ENCODE measurements around the gene NSD1. TPM values are rescaled to one million over a fixed set of nuclear protein-coding genes. Genes with fewer than 3 reads are reported as not detected.

The NSD1 gene
- total RNA-seq, 2 experiments from 2014 or later: 83.2 to 92.9 TPM

DNA sequence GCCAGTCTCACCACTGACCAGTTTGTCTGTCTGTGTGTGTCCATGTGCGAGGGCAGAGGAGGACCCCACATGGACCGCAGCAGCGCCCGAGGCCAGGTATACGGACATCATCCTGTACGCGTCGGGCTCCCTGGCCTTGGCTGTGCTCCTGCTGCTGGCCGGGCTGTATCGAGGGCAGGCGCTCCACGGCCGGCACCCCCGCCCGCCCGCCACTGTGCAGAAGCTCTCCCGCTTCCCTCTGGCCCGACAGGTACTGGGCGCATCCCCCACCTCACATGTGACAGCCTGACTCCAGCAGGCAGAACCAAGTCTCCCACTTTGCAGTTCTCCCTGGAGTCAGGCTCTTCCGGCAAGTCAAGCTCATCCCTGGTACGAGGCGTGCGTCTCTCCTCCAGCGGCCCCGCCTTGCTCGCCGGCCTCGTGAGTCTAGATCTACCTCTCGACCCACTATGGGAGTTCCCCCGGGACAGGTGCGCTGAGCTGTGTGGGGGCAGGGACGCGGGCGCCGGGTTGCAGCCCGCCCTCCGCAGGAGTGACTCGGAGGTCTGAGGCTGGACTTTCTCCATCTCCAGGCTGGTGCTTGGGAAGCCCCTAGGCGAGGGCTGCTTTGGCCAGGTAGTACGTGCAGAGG, 40.4 kb upstream of the NSD1 start:
- no peaks in the 10 kb centered on the region for H3K36me3 Mint-ChIP-seq (ENCODE audit: low read depth)
- DNase-seq: no peak
- H3K27ac Mint-ChIP-seq: no peak overlapping the region
- no peak overlapping the region for H3K4me3 Mint-ChIP-seq
- ChIA-PET CTCF (interaction anchor here (1.5 kb wide), 1 partner anchor 20 kb away, joined by 3 read pairs; no protein-coding TSS in a partner anchor), POLR2A (no interaction called here)
- H3K27me3 Mint-ChIP-seq: peaks cover 10% of the 10 kb centered on the region
- H3K9me3 Mint-ChIP-seq: no peaks in the 10 kb centered on the region
- no peaks in the 10 kb centered on the region for H3K4me1 Mint-ChIP-seq

DNA sequence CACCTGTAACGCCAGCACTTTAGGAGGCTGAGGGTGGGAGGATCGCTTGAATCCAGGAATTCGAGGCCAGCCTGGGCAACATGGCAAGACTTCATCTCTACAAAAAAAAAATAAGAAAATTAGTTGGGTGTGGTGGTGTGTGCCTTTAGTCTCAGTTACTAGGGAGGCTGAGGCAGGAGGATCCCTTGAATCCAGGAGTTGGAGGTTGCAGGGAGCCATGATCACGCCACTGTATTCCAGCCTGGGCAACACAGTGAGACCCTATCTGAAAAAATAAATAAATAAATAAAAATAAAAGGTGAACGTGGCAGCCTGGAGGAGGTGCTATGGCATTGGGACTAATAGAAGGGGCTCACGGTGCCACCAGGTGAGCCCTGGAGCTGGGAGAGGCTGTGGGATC, 39.8 kb upstream of the NSD1 start:
- Mint-ChIP-seq H3K4me1 (no peaks in the 10 kb centered on the region), H3K4me3 (no peak overlapping the region), H3K9me3 (no peaks in the 10 kb centered on the region), H3K27ac (no peak overlapping the region), H3K36me3 (ENCODE audit: low read depth) (no peaks in the 10 kb centered on the region), H3K27me3 (peaks cover 4% of the 10 kb centered on the region)
- CTCF ChIA-PET: interaction anchor here (1.5 kb wide), 1 partner anchor 20 kb away, joined by 3 read pairs; no protein-coding TSS in a partner anchor
- DNase-seq: no peak
- POLR2A ChIA-PET: no interaction called here

DNA sequence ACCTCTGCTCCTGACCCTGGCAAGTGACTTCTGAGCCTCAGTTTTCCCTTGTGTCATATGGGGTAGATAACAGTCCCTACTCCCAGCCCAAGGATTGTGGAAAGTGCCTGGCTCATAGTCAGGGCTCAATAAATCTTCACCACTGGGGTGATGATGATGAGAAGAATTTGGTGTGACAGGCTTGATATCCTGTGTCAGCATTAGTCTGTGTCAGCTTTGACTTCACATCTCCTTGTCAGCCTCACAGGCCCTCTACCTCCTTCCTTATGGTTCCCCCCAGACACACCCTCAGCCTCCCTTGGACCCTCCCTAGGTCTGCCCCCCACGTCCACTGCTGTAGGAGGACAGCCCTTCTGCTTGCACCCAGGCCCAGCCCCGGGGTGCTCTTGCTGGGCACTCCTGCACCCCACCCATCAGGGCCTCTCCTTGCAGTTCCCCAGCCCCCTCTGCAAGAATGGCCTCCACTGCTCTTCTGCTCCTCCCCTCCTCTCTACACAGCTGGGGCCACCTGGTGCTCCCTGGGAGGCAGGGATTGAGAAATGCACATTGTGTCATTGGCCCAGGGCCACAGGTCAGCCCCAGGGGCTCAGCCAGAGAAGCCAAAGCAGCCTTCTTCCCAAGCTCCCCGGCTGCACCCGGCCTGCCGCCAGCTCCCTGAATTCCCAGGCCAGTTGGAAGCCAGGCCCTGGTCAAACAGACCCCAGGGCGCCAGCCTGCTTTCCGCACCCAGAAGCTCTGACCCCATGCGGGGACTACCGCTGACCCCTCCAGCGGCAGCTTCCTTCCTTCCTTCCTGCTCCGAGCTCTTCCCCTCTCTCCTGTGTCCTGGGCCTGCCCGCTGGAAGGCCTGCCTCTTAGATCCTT, 39.1 kb upstream of the NSD1 start:
- Mint-ChIP-seq H3K4me1 (no peaks in the 10 kb centered on the region), H3K9me3 (no peaks in the 10 kb centered on the region), H3K27ac (no peak overlapping the region), H3K27me3 (no peaks in the 10 kb centered on the region), H3K4me3 (no peak overlapping the region), H3K36me3 (ENCODE audit: low read depth) (no peaks in the 10 kb centered on the region)
- POLR2A ChIA-PET: no interaction called here
- DNase-seq: no peak
- CTCF ChIA-PET: interaction anchor here (0.6 to 1.5 kb wide), 2 partner anchors 19 to 48 kb away, joined by 3 read pairs; no protein-coding TSS in a partner anchor

DNA sequence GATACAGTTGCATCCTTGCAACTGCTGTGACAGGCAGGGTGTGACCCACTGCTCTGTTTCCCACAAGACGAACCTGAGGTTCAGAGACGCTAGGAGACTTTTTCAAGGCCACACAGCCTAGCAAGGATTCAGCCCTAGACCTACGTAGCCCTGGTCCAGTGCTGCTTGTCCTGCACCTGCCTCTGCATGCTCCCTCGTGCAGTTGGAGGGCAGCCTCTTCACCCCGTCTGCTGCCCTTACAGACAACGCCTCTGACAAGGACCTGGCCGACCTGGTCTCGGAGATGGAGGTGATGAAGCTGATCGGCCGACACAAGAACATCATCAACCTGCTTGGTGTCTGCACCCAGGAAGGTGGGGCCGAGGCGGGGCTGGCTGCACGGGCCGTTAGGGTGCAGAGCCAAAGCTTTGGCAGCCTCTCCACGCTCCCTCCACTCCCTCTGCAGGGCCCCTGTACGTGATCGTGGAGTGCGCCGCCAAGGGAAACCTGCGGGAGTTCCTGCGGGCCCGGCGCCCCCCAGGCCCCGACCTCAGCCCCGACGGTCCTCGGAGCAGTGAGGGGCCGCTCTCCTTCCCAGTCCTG, 38.4 kb upstream of the NSD1 start:
- no peak overlapping the region for H3K27ac Mint-ChIP-seq
- H3K4me1 Mint-ChIP-seq: no peaks in the 10 kb centered on the region
- H3K36me3 Mint-ChIP-seq (ENCODE audit: low read depth): no peaks in the 10 kb centered on the region
- peaks cover 2% of the 10 kb centered on the region for H3K27me3 Mint-ChIP-seq
- POLR2A ChIA-PET: no interaction called here
- no peak overlapping the region for H3K4me3 Mint-ChIP-seq
- CTCF ChIA-PET: interaction anchor here (0.6 kb wide), 1 partner anchor 48 kb away, joined by 3 read pairs; no protein-coding TSS in a partner anchor
- no peaks in the 10 kb centered on the region for H3K9me3 Mint-ChIP-seq
- no peak for DNase-seq

DNA sequence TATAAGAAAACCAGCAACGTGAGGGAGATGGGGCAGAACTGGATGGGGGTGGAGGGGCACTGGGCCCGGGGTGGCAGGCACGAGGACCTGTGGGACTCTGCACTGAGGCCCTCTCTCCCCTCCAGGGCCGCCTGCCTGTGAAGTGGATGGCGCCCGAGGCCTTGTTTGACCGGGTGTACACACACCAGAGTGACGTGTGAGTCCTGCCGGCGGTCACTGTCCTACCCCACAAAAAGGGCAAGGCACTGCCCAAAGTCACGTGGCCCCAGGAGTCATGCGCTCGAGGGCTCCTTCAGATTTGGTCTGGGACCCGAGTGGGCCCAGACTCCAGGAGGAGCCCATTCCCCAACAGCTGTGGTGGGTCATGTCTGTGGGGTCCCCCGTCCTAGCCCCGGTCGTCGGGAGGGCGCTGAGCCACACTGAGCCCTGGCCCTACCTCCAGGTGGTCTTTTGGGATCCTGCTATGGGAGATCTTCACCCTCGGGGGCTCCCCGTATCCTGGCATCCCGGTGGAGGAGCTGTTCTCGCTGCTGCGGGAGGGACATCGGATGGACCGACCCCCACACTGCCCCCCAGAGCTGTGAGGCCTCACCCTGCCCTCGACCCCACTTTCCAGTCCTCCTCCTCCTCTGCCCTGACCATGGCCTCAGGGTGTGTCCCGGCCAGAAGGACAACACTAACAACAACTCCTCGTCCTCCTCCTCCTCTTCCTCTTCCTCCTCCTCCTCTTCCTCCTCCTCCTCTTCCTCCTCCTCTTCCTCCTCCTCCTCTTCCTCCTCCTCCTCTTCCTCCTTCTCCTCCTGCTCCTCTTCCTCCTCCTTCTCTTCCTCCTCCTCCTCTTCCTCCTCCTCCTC, 37.2 kb upstream of the NSD1 start:
- Mint-ChIP-seq H3K27ac (no peak overlapping the region), H3K27me3 (peaks cover 2% of the 10 kb centered on the region), H3K9me3 (no peaks in the 10 kb centered on the region), H3K36me3 (ENCODE audit: low read depth) (no peaks in the 10 kb centered on the region), H3K4me1 (no peaks in the 10 kb centered on the region), H3K4me3 (no peak overlapping the region)
- POLR2A ChIA-PET: no interaction called here
- CTCF ChIA-PET: interaction anchor here (1.3 to 1.5 kb wide), 2 partner anchors 17 to 28 kb away, joined by 3 to 6 read pairs; no protein-coding TSS in a partner anchor
- no peak for DNase-seq

DNA sequence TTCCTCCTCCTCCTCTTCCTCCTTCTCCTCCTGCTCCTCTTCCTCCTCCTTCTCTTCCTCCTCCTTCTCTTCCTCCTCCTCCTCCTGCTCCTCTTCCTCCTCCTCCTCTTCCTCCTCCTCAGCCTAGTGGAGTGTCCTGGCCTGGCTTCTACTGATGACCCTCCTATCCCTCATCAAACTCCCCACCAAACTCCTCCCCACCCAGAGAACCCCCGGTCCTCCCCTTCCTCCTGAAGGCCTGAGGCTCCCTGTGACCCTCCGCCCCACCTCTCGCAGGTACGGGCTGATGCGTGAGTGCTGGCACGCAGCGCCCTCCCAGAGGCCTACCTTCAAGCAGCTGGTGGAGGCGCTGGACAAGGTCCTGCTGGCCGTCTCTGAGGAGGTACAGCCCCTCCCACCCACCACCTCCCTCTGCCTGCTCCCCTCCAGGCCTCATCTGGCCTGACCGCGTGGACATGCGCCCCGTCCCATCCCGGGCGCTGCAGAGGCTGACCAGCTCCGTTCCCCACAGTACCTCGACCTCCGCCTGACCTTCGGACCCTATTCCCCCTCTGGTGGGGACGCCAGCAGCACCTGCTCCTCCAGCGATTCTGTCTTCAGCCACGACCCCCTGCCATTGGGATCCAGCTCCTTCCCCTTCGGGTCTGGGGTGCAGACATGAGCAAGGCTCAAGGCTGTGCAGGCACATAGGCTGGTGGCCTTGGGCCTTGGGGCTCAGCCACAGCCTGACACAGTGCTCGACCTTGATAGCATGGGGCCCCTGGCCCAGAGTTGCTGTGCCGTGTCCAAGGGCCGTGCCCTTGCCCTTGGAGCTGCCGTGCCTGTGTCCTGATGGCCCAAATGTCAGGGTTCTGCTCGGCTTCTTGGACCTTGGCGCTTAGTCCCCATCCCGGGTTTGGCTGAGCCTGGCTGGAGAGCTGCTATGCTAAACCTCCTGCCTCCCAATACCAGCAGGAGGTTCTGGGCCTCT, 36.3 kb upstream of the NSD1 start:
- Mint-ChIP-seq H3K27me3 (peaks cover 2% of the 10 kb centered on the region), H3K4me3 (no peak overlapping the region), H3K36me3 (ENCODE audit: low read depth) (no peaks in the 10 kb centered on the region), H3K4me1 (no peaks in the 10 kb centered on the region), H3K9me3 (no peaks in the 10 kb centered on the region), H3K27ac (no peak overlapping the region)
- DNase-seq: no peak
- CTCF ChIA-PET: interaction anchor here (1.3 to 1.5 kb wide), 3 partner anchors 17 to 29 kb away, joined by 3 to 6 read pairs (median 3); no protein-coding TSS in a partner anchor
- POLR2A ChIA-PET: no interaction called here

DNA sequence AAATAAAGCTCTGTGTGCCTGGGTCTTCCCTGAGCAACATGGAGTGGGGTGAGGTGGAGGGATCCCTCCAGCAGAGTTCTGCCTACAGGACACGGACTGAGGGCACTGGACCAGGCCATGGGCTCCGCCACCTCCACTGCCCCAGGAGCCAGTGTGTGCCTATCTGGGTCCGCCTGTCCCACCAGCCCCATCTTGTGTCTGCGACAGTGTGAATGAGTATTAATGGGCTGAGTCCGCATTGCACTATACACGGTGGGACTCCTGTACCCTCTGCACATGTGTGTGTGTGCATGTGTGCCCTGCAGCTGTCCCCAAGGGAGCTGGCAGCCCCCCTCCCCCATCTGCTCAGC, 35.5 kb upstream of the NSD1 start:
- no peaks in the 10 kb centered on the region for H3K36me3 Mint-ChIP-seq (ENCODE audit: low read depth)

DNA sequence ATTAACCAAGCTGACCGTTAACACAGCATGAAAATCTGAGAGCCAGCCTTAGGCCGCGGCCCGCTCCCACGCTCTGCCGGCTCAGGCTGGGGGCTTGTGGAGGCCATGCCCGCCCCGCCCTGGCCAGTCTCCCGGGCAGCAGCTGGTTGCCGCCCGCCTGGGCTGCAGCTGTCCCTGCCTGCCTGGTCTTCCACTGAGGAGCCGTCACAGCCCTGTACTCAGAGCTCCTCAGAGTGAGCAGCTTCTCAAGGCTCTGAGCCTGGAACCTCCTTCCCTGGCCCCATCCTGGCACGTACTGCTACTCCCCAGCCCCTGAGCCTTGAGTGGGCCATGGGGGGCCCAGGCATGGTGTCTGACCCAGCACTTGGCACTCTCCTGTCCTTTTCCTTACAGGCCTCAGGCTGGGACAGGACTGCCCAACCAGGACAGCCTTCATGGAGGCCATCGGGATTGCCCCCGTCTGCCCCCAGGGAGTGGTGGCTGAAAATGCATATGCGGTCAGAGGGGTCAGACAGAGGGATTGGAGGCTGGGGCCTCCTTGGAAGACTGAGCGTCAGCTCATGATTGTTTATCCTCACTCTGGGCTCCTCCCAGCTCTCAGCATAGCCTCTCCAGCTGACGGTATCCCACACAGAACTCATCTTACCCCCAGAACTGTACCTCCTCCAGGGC, 35.0 kb upstream of the NSD1 start:
- ChIA-PET POLR2A (interaction anchor here (0.6 kb wide), 1 partner anchor 14 kb away, joined by 5 read pairs; no protein-coding TSS in a partner anchor), CTCF (interaction anchor here (0.6 to 1.5 kb wide), 3 partner anchors 15 to 153 kb away, joined by 3 to 4 read pairs (median 3); no protein-coding TSS in a partner anchor)
- no peaks in the 10 kb centered on the region for H3K4me1 Mint-ChIP-seq
- no peak overlapping the region for H3K4me3 Mint-ChIP-seq
- no peaks in the 10 kb centered on the region for H3K9me3 Mint-ChIP-seq
- H3K27me3 Mint-ChIP-seq: peaks cover 2% of the 10 kb centered on the region
- no peak overlapping the region for H3K27ac Mint-ChIP-seq
- no peak for DNase-seq
- no peaks in the 10 kb centered on the region for H3K36me3 Mint-ChIP-seq (ENCODE audit: low read depth)

More for the DNA sequence above, 35.5 kb upstream of the NSD1 start:
- Mint-ChIP-seq H3K9me3 (no peaks in the 10 kb centered on the region), H3K4me3 (no peak overlapping the region), H3K4me1 (no peaks in the 10 kb centered on the region), H3K27ac (no peak overlapping the region), H3K27me3 (peaks cover 2% of the 10 kb centered on the region)
- POLR2A ChIA-PET: interaction anchor here (0.6 kb wide), 1 partner anchor 13 kb away, joined by 5 read pairs; no protein-coding TSS in a partner anchor
- CTCF ChIA-PET: interaction anchor here (0.6 to 1.5 kb wide), 2 partner anchors 16 to 153 kb away, joined by 3 read pairs; no protein-coding TSS in a partner anchor
- DNase-seq: no peak

DNA sequence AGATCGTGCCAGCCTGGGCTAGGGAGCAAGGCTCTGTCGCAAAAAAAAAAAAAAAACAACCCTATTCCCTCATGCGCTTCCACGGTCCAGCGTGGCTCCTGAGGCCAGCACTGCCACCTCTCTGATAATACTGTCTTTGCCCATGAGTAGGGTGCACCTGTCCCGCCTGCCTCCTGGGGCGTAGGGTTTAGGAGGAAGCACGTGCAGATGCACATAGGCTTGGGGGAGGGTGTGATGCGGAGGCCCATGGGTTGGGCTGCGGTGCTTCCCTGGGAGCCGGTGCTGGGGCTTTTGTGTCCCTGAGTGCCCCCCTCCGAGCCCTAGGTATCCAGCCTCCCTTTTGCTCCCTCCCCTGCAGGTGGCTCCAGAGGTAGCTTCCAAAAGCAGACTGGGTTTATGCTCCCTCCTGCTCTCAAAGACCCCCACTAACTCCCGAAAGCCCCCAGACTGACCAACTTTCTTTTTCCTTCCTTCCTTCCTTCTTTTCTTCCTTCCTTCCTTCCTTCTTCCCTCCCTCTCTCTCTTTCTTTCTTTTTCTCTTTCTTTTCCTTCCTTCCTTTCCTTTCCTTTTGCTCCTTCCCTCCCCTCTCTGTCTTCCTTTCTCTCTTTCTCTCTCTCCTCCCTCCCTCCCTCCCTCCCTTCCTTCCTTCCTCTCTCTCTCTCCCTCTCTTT, 34.0 kb upstream of the NSD1 start:
- no peak overlapping the region for H3K4me3 Mint-ChIP-seq

DNA sequence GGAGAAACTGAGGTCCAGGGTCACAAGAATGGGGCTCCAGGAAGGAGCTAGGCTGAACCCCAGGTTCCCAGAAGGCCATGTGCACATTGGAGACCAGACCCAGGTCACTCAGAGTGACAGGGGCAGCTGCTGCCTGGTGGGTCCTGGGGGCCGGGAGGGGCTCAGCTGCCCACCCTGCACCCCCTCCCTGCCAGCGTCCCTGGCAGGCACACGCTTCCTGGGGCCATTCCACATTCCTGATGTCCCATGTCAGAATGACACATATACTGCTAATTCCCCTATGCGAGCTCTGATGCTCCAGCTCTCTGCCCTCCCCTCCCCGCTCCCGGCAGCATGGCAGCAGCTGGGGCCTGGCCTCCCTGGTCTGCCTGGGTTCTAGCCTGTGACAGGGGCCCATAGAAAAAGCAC, 32.9 kb upstream of the NSD1 start:
- Mint-ChIP-seq H3K36me3 (ENCODE audit: low read depth) (no peaks in the 10 kb centered on the region), H3K27me3 (peaks cover 3% of the 10 kb centered on the region), H3K27ac (no peak overlapping the region), H3K4me3 (no peak overlapping the region), H3K9me3 (no peaks in the 10 kb centered on the region), H3K4me1 (no peaks in the 10 kb centered on the region)
- no peak for DNase-seq
- CTCF ChIA-PET: interaction anchor here (0.7 kb wide), 1 partner anchor 501 kb away, joined by 4 read pairs; no protein-coding TSS in a partner anchor
- POLR2A ChIA-PET: no interaction called here

More for the DNA sequence above, 34.0 kb upstream of the NSD1 start:
- H3K4me1 Mint-ChIP-seq: no peaks in the 10 kb centered on the region
- ChIA-PET CTCF (interaction anchor here (0.7 kb wide), 1 partner anchor 37 kb away, joined by 4 read pairs; no protein-coding TSS in a partner anchor), POLR2A (no interaction called here)
- DNase-seq: no peak
- no peaks in the 10 kb centered on the region for H3K9me3 Mint-ChIP-seq
- no peak overlapping the region for H3K27ac Mint-ChIP-seq
- no peaks in the 10 kb centered on the region for H3K36me3 Mint-ChIP-seq (ENCODE audit: low read depth)
- H3K27me3 Mint-ChIP-seq: peaks cover 3% of the 10 kb centered on the region

All from activated CD4-positive, alpha-beta T cell treated with anti-CD3 and anti-CD28 coated beads, Interleukin-2, amount 10 ng/mL, durations not matched to agents 7 days and 5 days (primary cell).